Amygdala (tissue), 56 donors: ENCODE results near the gene ATAD3B.

Experiments
- DNase-seq, 56 donors: peaks; one replicate each; lab custom pipeline; 2025; lab: John Stamatoyannopoulos, UW

Gene ATAD3B

GRCh38 chr1:1540818-1541628, 69.5 kb downstream of the ATAD3B start:
- DNase-seq: no peak

GRCh38 chr1:1541956-1542765, 70.6 kb downstream of the ATAD3B start:
- no peak for DNase-seq

- no peak for DNase-seq
Measured at GRCh38 chr1:1542766-1543705, 71.5 kb downstream of the ATAD3B start.

- DNase-seq: no peak
Measured at GRCh38 chr1:1543706-1544099, 72.1 kb downstream of the ATAD3B start.

GRCh38 chr1:1544544-1544943, 73.0 kb downstream of the ATAD3B start:
- no peak for DNase-seq
